PC-9 (cell line): ENCODE measurements around the gene UBE2E2. TPM values are rescaled to one million over a fixed set of nuclear protein-coding genes. Genes with fewer than 3 reads are reported as not detected.

Source experiments
- BruUV-seq: library from RNA; stranded (reverse); fragments of 400-500 nt; replicated peaks from 2 replicates; lab custom pipeline; 2021; lab: Mats Ljungman, UMichigan
- CTCF ChIA-PET: fragments of 300-600 bp; sonication (Branson Sonifier 250); formaldehyde crosslinking; loops from one replicate; lab custom pipeline; 2022; ENCODE audit warnings: antibody characterized with exemption; lab: Charles Lee
- POLR2A ChIA-PET: fragments of 300-600 bp; sonication (Branson Sonifier 250); formaldehyde crosslinking; loops from one replicate; lab custom pipeline; 2022; ENCODE audit warnings: antibody characterized with exemption; ENCODE audit not compliant: unreplicated experiment; lab: Charles Lee
- DNase-seq, 2 experiments: peaks; one replicate each; pipeline versions ENCODE4 v3.0.0 to v3.0.0-alpha.2; 2015 to 2022; ENCODE audit warnings: mixed read lengths in 1 of 2
- H2AFZ ChIP-seq: fragments of 200-600 bp; sonication (generic); 2 replicates; pipeline ENCODE4 v1.8.1; 2017; ENCODE audit warnings: antibody characterized with exemption
- H3F3A ChIP-seq: fragments of 200-600 bp; sonication (generic); 2 replicates; pipeline ENCODE4 v1.8.1; 2017; ENCODE audit warnings: antibody characterized with exemption, mild to moderate bottlenecking, low read depth; ENCODE audit not compliant: insufficient read depth
- H3K27ac ChIP-seq: fragments of 200-600 bp; sonication (generic); 2 replicates; pipeline ENCODE4 v1.6.1; 2016; ENCODE audit warnings: mixed run types
- H3K27me3 ChIP-seq: fragments of 200-600 bp; sonication (generic); 2 replicates; pipeline ENCODE4 v1.6.1; 2016; ENCODE audit warnings: low read depth, mixed run types; ENCODE audit not compliant: insufficient read depth
- H3K36me3 ChIP-seq: fragments of 200-600 bp; sonication (generic); 2 replicates; pipeline ENCODE4 v1.6.1; 2016; ENCODE audit warnings: low read depth, mixed run types
- H3K4me1 ChIP-seq: fragments of 200-600 bp; sonication (generic); replicated peaks from 2 replicates; pipeline ENCODE4 v1.6.1; 2016; ENCODE audit warnings: mixed run types; ENCODE audit not compliant: insufficient read depth
- H3K4me2 ChIP-seq: fragments of 200-600 bp; sonication (generic); 2 replicates; pipeline ENCODE4 v1.6.1; 2017; ENCODE audit warnings: mixed run types
- H3K4me3 ChIP-seq: fragments of 200-600 bp; sonication (generic); 2 replicates; pipeline ENCODE4 v1.6.1; 2016; ENCODE audit warnings: mixed run types
- H3K79me2 ChIP-seq: fragments of 200-600 bp; sonication (generic); 2 replicates; pipeline ENCODE4 v1.6.1; 2017; ENCODE audit warnings: low read depth, mixed run types
- H3K9me2 ChIP-seq: fragments of 200-600 bp; sonication (generic); 2 replicates; pipeline ENCODE4 v1.8.1; 2017; ENCODE audit warnings: mild to moderate bottlenecking; ENCODE audit not compliant: insufficient read depth
- H3K9me3 ChIP-seq: fragments of 200-600 bp; sonication (generic); 2 replicates; pipeline ENCODE4 v1.8.1; 2016; ENCODE audit warnings: low read depth; ENCODE audit not compliant: insufficient read depth
- H4K20me1 ChIP-seq: fragments of 200-600 bp; sonication (generic); 2 replicates; pipeline ENCODE4 v1.8.1; 2017; ENCODE audit not compliant: insufficient read depth
- EZH2 ChIP-seq: fragments of 200-600 bp; sonication (generic); IDR thresholded peaks from 2 replicates; pipeline ENCODE4 v1.8.0; 2017; ENCODE audit warnings: antibody characterized with exemption, low read depth
- intact Hi-C: fragments of 100-400 bp; cut with micrococcal nuclease; formaldehyde crosslinking; loops from one replicate; pipeline ENCODE4 v1.10.0; 2022; ENCODE audit not compliant: unreplicated experiment
- total RNA-seq: library from RNA; stranded (reverse); gene quantifications from 2 replicates; pipeline ENCODE4 v1.2.3, GENCODE V29; 2021
- TF ChIP-seq, protein P1 (sequence below): fragments of 200-600 bp; sonication (generic); conservative IDR thresholded peaks from 2 replicates; pipeline ENCODE4 v1.6.1; 2017; ENCODE audit warnings: mixed run types, antibody characterized with exemption, mild to moderate bottlenecking, moderate library complexity

The UBE2E2 gene
- total RNA-seq, 1 experiment from 2014 or later, result 48.7 TPM

GRCh38 chr3:23256741-23257435 lies 53.8 kb downstream of the UBE2E2 start:
- TF ChIP-seq, protein P1, sequence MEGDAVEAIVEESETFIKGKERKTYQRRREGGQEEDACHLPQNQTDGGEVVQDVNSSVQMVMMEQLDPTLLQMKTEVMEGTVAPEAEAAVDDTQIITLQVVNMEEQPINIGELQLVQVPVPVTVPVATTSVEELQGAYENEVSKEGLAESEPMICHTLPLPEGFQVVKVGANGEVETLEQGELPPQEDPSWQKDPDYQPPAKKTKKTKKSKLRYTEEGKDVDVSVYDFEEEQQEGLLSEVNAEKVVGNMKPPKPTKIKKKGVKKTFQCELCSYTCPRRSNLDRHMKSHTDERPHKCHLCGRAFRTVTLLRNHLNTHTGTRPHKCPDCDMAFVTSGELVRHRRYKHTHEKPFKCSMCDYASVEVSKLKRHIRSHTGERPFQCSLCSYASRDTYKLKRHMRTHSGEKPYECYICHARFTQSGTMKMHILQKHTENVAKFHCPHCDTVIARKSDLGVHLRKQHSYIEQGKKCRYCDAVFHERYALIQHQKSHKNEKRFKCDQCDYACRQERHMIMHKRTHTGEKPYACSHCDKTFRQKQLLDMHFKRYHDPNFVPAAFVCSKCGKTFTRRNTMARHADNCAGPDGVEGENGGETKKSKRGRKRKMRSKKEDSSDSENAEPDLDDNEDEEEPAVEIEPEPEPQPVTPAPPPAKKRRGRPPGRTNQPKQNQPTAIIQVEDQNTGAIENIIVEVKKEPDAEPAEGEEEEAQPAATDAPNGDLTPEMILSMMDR, result no peak
- no peak for TF ChIP-seq EZH2
- Histone ChIP-seq H3K4me1 (no peaks in the 10 kb centered on the region), H2AFZ (no peak overlapping the region), H3K4me3 (no peak overlapping the region), H3K79me2 (peaks cover 51% of the 10 kb centered on the region), H3K27ac (no peak overlapping the region), H4K20me1 (peaks cover 4% of the 10 kb centered on the region; the same call in 1 of the 2 replicates), H3K27me3 (no peaks in the 10 kb centered on the region), H3K36me3 (no peaks in the 10 kb centered on the region), H3K9me3 (no peaks in the 10 kb centered on the region), H3K4me2 (no peak overlapping the region), H3F3A (no peaks in the 10 kb centered on the region), H3K9me2 (no peaks in the 10 kb centered on the region)
- ChIA-PET POLR2A (no interaction called here), CTCF (no interaction called here)
- no TSS peak for BruUV-seq
- intact Hi-C loops, result no loop called here
- DNase-seq, result no peak

DNA sequence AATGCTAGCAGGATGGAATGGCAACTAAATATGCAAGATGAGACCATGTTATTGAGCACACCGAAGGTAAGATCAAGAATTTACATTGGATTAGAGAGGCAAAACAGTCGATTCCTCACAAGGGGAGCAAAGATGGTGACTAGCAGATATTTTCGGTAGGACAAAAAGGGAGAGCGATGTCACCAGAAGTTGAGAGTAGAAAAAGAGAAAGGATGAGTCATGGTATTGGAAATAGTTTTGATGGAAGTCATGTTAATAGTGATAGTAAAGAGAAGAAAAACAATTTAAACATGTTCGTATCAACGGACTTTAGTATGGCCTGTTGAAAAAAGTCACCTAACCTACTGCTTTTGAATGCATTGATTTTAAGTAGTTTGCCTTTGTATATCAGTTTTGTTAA lies 55.0 kb downstream of the UBE2E2 start:
- no peaks in the 10 kb centered on the region for H3F3A ChIP-seq
- ChIA-PET CTCF (no interaction called here), POLR2A (interaction anchor here (0.7 kb wide), 1 partner anchor 22 kb away, joined by 4 read pairs; no protein-coding TSS in a partner anchor)
- H4K20me1 ChIP-seq, result peaks cover 4% of the 10 kb centered on the region; the same call in 1 of the 2 replicates
- intact Hi-C loops, result no loop called here
- no peaks in the 10 kb centered on the region for H3K4me1 ChIP-seq
- no peaks in the 10 kb centered on the region for H3K9me2 ChIP-seq
- no peak for DNase-seq
- H3K9me3 ChIP-seq, result no peaks in the 10 kb centered on the region
- H3K4me2 ChIP-seq, result no peak overlapping the region
- H3K4me3 ChIP-seq, result no peak overlapping the region
- BruUV-seq, result no TSS peak
- H3K27ac ChIP-seq, result no peak overlapping the region
- peaks cover 48% of the 10 kb centered on the region for H3K79me2 ChIP-seq
- H2AFZ ChIP-seq, result no peak overlapping the region
- TF ChIP-seq, protein P1, result no peak
- TF ChIP-seq EZH2, result no peak
- H3K27me3 ChIP-seq, result no peaks in the 10 kb centered on the region
- H3K36me3 ChIP-seq, result no peaks in the 10 kb centered on the region

DNA sequence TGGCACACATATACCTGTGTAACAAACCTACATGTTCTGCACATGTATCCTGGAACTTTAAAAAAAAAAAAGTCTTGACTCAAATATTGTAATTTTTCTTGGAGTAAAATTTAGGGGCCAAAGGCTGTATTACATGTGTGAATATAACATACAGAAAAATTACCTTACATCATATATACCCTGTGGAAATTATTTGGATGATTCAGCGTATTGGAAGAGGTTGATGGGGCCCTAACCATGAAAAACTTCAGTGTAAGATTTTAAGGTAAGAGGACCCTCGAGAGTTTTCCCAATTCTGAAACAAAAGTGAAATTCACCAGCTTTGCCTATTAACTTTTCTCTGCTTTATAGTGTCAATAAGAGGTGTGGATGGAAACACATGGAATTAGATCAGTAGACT lies 56.4 kb downstream of the UBE2E2 start:
- Histone ChIP-seq H3K4me3 (no peak overlapping the region), H3K9me3 (0 out of 2 replicates have a peak, but pooled peaks cover 5% of the 10 kb centered on the region), H3K79me2 (peaks cover 42% of the 10 kb centered on the region), H3K27ac (no peak overlapping the region), H3K27me3 (no peaks in the 10 kb centered on the region), H3K4me2 (no peak overlapping the region), H3K9me2 (no peaks in the 10 kb centered on the region), H2AFZ (no peak overlapping the region), H3F3A (no peaks in the 10 kb centered on the region), H4K20me1 (peaks cover 7% of the 10 kb centered on the region; the same call in 1 of the 2 replicates), H3K4me1 (no peaks in the 10 kb centered on the region), H3K36me3 (no peaks in the 10 kb centered on the region)
- ChIA-PET CTCF (no interaction called here), POLR2A (no interaction called here)
- BruUV-seq, result no TSS peak
- TF ChIP-seq, protein P1, result no peak
- TF ChIP-seq EZH2, result no peak
- intact Hi-C loops, result no loop called here
- DNase-seq, result no peak
